ENCODE data around the gene RFX6.

RFX6 gene

GRCh38 chr6:116969211-116969863 is 92.3 kb downstream of the RFX6 start:
- TF ChIP-seq SIN3A (IDR thresholded peaks at IDR 0.05; ENCODE audit: borderline replicate concordance, insufficient read depth, low read length) (no peak), TAF1 (IDR thresholded peaks at IDR 0.05; ENCODE audit: borderline replicate concordance, insufficient read depth, low read length) (no peak), FOXP2 (optimal IDR thresholded peaks at IDR 0.05; ENCODE audit: borderline replicate concordance, extremely low read depth, extremely low read length, insufficient read depth) (no peak), REST (IDR thresholded peaks at IDR 0.05; ENCODE audit: insufficient read depth in 1 of 2, low read depth in 2 of 2, low read length in 2 of 2) (no peak), POLR2AphosphoS5 (IDR thresholded peaks at IDR 0.05; ENCODE audit: low read depth, low read length) (no peak)

DNA sequence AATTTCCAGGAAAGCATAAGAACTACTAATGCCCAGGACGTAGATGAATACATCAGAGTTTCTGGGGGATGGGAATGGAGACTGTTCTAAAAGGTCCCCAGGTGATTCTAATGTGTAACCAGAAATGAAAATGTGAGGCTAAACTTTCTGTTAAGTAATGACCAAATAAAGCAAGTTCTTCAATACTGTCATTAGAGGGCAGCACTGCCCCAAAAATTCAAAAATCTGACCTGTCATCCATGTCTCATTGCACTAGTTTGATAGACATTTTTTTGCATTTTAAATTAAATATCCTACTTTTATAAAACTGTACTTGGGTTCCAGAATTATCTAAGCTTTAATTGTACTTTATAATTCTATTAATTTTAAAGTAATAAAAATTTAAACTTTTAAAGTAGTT is 94.9 kb downstream of the RFX6 start:
- no peak for TF ChIP-seq REST (IDR thresholded peaks at IDR 0.05; ENCODE audit: insufficient read depth in 1 of 2, low read depth in 2 of 2, low read length in 2 of 2)
- no peak for TF ChIP-seq POLR2AphosphoS5 (IDR thresholded peaks at IDR 0.05; ENCODE audit: low read depth, low read length)
- TF ChIP-seq FOXP2 (optimal IDR thresholded peaks at IDR 0.05; ENCODE audit: borderline replicate concordance, extremely low read depth, extremely low read length, insufficient read depth) = no peak
- no peak for TF ChIP-seq TAF1 (IDR thresholded peaks at IDR 0.05; ENCODE audit: borderline replicate concordance, insufficient read depth, low read length)
- no peak for TF ChIP-seq SIN3A (IDR thresholded peaks at IDR 0.05; ENCODE audit: borderline replicate concordance, insufficient read depth, low read length)

- TF ChIP-seq POLR2AphosphoS5 (IDR thresholded peaks at IDR 0.05; ENCODE audit: low read depth, low read length) (no peak), SIN3A (IDR thresholded peaks at IDR 0.05; ENCODE audit: borderline replicate concordance, insufficient read depth, low read length) (no peak), REST (IDR thresholded peaks at IDR 0.05; ENCODE audit: insufficient read depth in 1 of 2, low read depth in 2 of 2, low read length in 2 of 2) (no peak), FOXP2 (optimal IDR thresholded peaks at IDR 0.05; ENCODE audit: borderline replicate concordance, extremely low read depth, extremely low read length, insufficient read depth) (no peak)
Measured at GRCh38 chr6:116973976-116974375, 96.9 kb downstream of the RFX6 start.

DNA sequence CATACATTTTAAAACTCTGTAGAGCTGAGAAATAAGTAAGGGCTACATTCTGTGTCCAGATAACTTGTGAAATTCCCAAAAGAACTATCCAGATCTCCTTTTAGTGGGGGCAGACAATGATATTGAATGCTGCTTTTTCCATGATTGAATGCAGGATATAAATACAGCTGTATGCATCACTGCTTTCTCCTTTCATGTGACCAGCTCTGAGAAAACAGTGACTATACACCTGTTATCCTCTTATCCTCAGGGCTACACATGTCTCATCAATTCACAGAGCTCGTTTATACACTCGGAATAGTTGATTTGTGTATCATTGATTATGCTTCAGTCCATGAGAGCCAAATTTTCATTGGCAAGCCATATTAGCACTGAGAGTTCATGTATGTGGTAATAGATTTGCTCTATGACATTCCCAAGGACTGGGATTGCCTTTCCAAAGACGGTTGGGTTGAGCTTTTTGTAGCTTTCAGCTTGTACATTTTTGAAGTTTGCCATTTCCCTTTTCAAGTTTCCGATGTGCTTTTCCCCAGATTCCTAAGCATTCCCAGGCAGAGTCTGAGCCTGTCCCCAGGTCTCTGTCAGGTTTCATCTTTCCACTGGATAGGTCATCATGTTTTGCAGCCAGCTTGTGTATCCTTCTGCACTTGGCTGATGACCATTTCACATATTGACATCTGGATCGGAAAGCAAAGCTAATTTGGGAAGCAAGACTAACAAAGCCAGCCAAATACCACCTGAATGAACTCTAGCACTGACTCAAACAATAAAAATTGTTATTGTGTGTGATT is 97.7 kb downstream of the RFX6 start:
- no peak for TF ChIP-seq SIN3A (IDR thresholded peaks at IDR 0.05; ENCODE audit: borderline replicate concordance, insufficient read depth, low read length)
- no peak for TF ChIP-seq FOXP2 (optimal IDR thresholded peaks at IDR 0.05; ENCODE audit: borderline replicate concordance, extremely low read depth, extremely low read length, insufficient read depth)
- TF ChIP-seq REST (IDR thresholded peaks at IDR 0.05; ENCODE audit: insufficient read depth in 1 of 2, low read depth in 2 of 2, low read length in 2 of 2) = no peak
- TF ChIP-seq TAF1 (IDR thresholded peaks at IDR 0.05; ENCODE audit: borderline replicate concordance, insufficient read depth, low read length) = no peak
- no peak for TF ChIP-seq POLR2AphosphoS5 (IDR thresholded peaks at IDR 0.05; ENCODE audit: low read depth, low read length)
